Erythroblast (primary cell): Measurements from ENCODE around the gene LYPD6.

Experiments used
- DNase-seq, 2 experiments: peaks; one replicate each; lab custom pipeline; 2025; lab: John Stamatoyannopoulos, UW
- GATA1 ChIP-seq: IDR thresholded peaks from 2 replicates; pipeline ENCODE4 v1.6.1; 2011; ENCODE audit warnings: low read depth, mild to moderate bottlenecking, control low read depth, low read length, moderate library complexity
- POLR2A ChIP-seq: IDR thresholded peaks from 2 replicates; pipeline ENCODE4 v1.6.1; 2011; ENCODE audit warnings: mild to moderate bottlenecking, low read length

LYPD6 gene

GRCh38 chr2:149331023-149331400 is 625 bp downstream of the LYPD6 start:
- no peak for TF ChIP-seq POLR2A
- TF ChIP-seq GATA1, result no peak
- no peak for DNase-seq

- no peak for DNase-seq
- TF ChIP-seq POLR2A, result no peak
- no peak for TF ChIP-seq GATA1
These were observed 2.0 kb downstream of the LYPD6 start for GRCh38 chr2:149332364-149332763.

- no peak for DNase-seq
These were observed 3.2 kb downstream of the LYPD6 start for GRCh38 chr2:149333636-149334035.

GRCh38 chr2:149334156-149334555 is 3.8 kb downstream of the LYPD6 start:
- TF ChIP-seq POLR2A, result no peak
- TF ChIP-seq GATA1, result no peak
- no peak for DNase-seq

More at GRCh38 chr2:149333636-149334035, 3.2 kb downstream of the LYPD6 start:
- TF ChIP-seq GATA1 (no peak), POLR2A (no peak)

GRCh38 chr2:149339324-149339723 is 8.9 kb downstream of the LYPD6 start:
- TF ChIP-seq GATA1, result no peak
- TF ChIP-seq POLR2A, result no peak
- DNase-seq, result no peak

- no peak for DNase-seq
- TF ChIP-seq POLR2A (no peak), GATA1 (no peak)
These were observed 12.1 kb downstream of the LYPD6 start for GRCh38 chr2:149342509-149342908.

- DNase-seq, result no peak
- TF ChIP-seq GATA1 (no peak), POLR2A (no peak)
These were observed 13.7 kb downstream of the LYPD6 start for GRCh38 chr2:149344105-149344504.

GRCh38 chr2:149346272-149346671 is 15.9 kb downstream of the LYPD6 start:
- TF ChIP-seq GATA1, result no peak
- no peak for TF ChIP-seq POLR2A
- DNase-seq, result no peak

- no peak for DNase-seq
- TF ChIP-seq GATA1 (no peak), POLR2A (no peak)
These were observed 17.9 kb downstream of the LYPD6 start for GRCh38 chr2:149348291-149348690.

GRCh38 chr2:149353421-149353820 is 23.0 kb downstream of the LYPD6 start:
- no peak for DNase-seq
- TF ChIP-seq GATA1 (no peak), POLR2A (no peak)

GRCh38 chr2:149355716-149356422 is 25.5 kb downstream of the LYPD6 start:
- TF ChIP-seq GATA1 (no peak), POLR2A (no peak)
- no peak for DNase-seq

- no peak for DNase-seq
- no peak for TF ChIP-seq GATA1
These were observed 26.7 kb downstream of the LYPD6 start for GRCh38 chr2:149357058-149357457.

GRCh38 chr2:149360106-149360505 is 29.7 kb downstream of the LYPD6 start:
- no peak for TF ChIP-seq POLR2A
- no peak for TF ChIP-seq GATA1
- no peak for DNase-seq

- no peak for DNase-seq
- TF ChIP-seq POLR2A (no peak), GATA1 (no peak)
These were observed 33.6 kb downstream of the LYPD6 start for GRCh38 chr2:149363958-149364357.

GRCh38 chr2:149364839-149365238 is 34.5 kb downstream of the LYPD6 start:
- TF ChIP-seq POLR2A (no peak), GATA1 (no peak)
- no peak for DNase-seq

GRCh38 chr2:149365931-149366583 is 35.7 kb downstream of the LYPD6 start:
- TF ChIP-seq GATA1 (no peak), POLR2A (no peak)
- no peak for DNase-seq
